HG03460 (cell line): Measurements from ENCODE around the gene SIM2.
"Not testable (repeated sequence)": the region's sequence is repeated elsewhere in the genome, so short reads cannot be mapped to it uniquely, and the experiment has no call there.

ENCODE experiments used
- ATAC-seq: cut with Tn5 transposase; IDR thresholded peaks from one replicate; pipeline ENCODE4 v1.9.1; 2021; ENCODE audit not compliant: unreplicated experiment

The SIM2 gene, protein sequence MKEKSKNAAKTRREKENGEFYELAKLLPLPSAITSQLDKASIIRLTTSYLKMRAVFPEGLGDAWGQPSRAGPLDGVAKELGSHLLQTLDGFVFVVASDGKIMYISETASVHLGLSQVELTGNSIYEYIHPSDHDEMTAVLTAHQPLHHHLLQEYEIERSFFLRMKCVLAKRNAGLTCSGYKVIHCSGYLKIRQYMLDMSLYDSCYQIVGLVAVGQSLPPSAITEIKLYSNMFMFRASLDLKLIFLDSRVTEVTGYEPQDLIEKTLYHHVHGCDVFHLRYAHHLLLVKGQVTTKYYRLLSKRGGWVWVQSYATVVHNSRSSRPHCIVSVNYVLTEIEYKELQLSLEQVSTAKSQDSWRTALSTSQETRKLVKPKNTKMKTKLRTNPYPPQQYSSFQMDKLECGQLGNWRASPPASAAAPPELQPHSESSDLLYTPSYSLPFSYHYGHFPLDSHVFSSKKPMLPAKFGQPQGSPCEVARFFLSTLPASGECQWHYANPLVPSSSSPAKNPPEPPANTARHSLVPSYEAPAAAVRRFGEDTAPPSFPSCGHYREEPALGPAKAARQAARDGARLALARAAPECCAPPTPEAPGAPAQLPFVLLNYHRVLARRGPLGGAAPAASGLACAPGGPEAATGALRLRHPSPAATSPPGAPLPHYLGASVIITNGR

DNA sequence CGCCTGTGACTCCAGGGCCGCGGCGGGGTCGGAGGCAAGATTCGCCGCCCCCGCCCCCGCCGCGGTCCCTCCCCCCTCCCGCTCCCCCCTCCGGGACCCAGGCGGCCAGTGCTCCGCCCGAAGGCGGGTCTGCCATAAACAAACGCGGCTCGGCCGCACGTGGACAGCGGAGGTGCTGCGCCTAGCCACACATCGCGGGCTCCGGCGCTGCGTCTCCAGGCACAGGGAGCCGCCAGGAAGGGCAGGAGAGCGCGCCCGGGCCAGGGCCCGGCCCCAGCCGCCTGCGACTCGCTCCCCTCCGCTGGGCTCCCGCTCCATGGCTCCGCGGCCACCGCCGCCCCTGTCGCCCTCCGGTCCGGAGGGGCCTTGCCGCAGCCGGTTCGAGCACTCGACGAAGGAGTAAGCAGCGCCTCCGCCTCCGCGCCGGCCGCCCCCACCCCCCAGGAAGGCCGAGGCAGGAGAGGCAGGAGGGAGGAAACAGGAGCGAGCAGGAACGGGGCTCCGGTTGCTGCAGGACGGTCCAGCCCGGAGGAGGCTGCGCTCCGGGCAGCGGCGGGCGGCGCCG lies at the start of gene SIM2:
Gene SIM2 (plus strand): TSS at position 135 of the 565 bp plus-strand sequence. CDS start 632 bp downstream, outside the sequence.
- ATAC-seq, result no peak

DNA sequence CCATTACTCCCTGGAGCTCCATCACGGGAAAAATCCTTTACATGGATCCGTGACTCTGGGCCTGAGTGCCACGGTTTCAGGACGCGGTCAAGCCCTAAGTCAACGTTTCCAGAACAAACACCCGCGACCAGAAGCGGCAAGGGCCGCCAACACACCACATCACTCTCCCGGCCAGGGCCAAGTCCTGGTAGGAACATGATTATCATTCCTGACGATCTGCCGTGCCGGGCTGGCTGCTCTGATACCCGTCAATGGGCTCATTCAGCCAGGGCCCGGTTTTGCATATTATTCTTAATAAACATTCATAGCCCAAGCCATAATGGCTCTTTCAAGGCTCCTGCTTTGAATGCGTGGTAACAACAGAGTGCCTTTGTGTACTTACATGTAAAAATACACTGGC lies 44.6 kb upstream of the SIM2 start:
- no peak for ATAC-seq

DNA sequence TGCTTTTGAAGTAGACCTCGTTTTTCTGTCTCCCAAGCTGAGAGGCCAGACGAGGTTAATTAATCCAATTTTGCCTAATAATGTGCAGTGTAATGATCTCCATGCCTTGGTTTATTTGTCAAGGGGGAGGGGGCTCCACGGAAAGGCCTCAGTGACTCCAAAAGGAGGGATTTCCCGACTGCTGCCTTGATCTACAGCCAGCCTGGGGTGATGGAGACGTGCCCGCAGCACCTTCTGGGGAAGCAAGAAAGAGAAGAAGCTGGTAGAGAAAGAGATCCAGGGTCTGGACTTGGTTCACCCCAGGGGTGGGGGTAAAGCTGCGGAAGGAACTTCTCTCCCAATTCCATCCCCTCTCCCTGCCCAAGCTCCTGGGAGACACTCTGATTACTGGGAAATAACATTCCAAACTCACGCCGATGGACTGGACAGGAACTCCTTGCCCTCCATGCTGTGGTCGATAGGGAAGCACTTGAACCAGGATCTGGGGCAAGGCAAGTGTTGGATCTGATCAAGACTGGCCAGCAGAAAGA lies 44.1 kb upstream of the SIM2 start:
- ATAC-seq, result no peak

DNA sequence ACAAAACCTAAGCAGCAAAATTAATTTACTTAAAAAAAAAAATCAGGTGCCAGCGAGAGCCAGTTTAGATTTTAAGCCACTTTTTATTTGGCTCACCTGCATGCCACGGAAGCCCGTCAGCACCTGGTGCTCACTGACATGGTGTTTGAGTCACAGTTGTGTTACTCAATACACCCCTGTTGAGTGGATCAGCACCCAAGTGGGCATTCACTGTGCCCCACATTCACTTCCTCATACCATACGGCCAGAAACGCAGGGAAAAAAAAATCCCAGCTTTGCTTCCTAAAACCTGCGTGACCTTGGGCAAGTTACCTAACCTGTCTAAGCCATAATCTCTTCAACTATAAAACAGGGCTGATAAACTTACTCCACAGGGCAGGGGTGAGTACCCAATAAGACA lies 42.8 kb upstream of the SIM2 start:
- ATAC-seq, result no peak

DNA sequence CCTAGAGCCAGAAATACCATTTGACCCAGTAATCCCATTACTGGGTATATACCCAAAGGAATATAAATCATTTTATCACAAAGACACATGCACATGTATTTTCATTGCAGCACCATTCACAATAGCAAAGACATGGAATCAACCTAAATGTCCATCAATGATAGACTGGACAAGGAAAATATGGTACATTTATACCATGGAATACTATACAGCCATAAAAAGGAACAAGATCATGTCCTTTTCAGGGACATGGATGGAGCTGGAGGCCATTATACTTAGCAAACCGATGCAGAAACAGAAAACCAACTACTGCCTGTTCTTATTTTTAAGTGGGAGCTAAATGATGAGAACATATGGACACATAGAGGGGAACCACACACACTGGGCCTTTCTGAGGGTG lies 41.6 kb upstream of the SIM2 start:
- ATAC-seq, result not testable (repeated sequence)

DNA sequence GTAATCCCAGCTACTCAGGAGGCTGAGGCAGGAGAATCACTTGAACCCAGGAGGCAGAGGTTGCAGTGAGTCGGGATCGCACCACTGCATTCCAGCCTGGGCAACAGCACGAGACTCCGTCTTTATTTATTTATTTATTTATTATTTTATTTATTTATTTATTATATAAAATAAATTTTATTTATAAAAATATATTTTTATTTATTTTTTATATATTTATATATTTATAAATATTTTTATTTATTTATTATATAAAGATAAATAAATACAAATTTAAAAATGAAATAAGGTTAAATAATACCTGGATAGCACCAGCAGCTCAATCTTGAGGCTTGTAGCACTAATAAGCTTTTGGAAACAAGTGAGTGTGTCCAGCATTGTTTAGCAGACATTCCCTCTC lies 40.9 kb upstream of the SIM2 start:
- ATAC-seq, result no peak

DNA sequence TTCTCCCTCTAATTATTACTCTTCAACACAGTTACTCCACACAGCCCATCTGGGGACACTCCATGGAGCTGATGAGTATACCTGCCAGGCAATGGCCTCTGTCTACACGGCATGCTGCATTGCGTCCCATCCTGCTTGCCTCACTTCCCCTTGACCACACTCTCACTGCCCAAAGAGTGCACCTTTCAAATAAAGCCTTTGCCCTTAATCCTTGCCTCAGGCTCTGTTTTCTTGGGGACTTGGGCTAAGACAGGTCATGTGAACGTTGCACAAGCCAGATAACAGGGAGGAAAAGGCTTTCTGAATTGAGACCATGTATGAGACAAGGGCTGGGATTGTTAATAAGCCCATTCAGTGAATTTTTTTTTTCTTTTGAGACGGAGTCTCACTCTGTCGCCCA lies 40.0 kb upstream of the SIM2 start:
- ATAC-seq, result no peak

DNA sequence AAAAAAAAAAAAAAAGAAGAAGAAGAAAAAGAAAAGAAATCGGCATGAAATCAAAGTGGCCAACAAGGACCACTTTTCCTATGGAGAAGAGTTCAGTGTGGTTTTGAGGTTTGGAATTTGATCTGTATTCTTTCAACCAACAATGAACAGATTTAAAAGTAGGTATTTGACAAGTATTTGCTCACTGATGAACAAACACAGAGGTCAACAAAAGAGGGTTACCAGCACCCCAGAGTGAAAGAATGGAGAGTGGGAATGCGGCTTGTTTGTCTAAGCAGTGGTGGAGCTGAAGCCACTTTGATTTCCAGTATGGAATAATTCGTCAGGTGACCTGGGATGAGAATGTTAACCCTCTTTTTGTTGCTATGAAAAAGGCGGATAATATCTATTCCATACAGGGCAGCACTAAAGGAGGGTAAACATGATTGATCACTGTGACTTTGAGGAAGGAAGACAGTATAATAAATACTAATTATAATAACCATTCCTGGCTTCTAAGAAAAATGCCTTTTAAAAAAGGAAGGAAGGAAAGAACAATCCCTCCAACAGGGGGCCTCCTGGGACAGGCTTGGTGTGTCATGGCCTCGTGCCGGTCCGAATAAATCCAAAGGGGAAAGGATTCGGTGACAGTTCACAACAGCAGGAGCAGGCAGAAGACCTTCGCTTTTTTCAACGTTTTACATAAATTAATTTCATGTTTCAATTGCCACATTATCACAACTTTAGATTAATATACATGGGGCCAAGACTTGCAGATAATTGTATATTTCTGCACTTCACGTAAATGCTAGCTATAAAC lies 37.2 kb upstream of the SIM2 start:
- ATAC-seq, result no peak

DNA sequence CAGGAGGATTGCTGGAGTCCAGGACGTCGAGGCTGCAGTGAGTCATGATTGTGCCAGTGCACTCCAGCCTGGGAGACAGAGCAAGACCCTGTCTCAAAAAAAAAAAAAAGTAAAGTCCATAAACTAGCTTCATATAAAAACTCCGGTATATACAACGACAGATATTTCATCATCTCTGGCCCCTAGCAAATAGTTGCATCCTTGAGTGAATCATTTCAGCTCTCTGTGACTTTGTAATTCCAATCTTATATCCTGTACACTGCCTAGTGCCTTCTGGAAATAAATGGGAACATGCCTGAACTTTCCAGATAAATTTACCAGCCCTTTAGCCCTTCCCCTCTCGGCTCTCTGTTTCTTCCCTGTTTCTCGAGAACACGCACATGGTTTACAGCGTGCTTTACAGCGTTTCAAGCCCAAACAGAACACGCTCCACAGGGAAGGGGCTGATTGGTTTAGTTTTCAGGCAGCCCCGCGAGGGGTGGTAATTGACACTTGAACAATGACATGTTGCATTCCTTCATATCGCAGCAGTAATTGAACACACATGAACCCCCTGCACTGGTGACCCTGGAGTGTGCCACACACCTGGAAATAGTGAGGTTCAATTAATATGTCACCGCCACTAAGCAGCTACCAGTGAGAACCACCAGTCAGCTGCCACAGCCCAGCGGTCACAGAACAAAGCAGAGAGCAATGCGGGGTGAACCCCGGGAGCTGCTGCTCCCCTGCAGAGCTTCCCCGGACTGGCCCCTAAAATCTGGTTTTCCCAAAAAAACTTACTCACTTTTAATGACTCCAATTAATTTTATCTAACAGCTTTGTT lies 35.7 kb upstream of the SIM2 start:
- no peak for ATAC-seq

DNA sequence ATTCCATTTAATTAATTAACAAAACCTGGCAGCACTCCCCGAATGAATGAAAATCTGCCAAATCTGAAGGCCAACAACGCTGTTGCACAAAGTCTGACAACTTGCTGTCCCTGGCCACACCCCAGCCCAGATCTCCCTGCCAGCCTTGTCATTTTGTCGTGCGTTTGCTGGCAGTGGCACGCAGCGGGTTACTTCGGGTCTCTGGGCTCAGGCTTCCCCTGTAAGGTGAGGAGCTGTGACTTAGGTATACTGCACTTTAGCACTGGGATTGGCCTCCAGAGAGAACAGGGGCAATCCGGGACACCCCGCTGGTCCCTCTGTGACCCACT lies 34.3 kb upstream of the SIM2 start:
- ATAC-seq, result no peak

DNA sequence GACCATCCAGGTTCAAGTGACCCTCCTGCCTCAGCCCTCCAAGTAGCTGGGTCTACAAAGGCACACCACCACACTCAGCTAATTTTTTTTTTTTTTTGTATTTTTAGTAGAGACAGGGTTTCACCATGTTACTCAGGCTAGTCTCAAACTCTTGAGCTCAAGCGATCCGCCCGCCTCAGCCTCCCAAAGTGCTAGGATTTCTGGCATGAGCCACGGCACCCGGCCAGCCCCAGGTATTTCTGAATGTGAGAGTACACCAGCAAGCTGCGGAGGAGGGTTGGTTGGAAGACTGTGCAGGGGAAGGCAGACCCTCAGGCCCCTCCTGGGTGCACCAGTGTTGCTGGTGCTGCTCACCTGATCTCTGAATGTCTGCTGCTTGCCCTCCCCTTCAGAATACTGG lies 33.1 kb upstream of the SIM2 start:
- ATAC-seq, result no peak

DNA sequence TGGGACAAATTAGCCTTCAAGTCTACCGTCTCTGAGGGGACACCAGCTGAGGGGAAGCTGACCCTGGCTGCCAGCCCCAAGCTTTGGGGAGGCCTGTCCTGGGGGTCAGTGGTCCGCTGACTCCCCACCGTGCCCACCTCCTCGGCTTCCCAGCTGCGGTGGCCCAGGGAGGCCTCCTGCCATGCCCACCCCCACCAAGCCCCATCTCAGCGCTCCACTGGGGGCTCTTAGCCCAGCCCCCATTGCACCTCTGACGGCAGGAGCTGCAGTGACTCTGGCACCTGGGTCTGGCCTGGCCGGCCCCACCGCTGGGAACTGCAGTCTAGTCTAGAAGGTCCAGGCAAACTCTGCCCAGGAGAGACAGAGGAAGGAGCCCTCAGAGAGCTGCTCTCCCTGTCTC lies 30.2 kb upstream of the SIM2 start:
- no peak for ATAC-seq

DNA sequence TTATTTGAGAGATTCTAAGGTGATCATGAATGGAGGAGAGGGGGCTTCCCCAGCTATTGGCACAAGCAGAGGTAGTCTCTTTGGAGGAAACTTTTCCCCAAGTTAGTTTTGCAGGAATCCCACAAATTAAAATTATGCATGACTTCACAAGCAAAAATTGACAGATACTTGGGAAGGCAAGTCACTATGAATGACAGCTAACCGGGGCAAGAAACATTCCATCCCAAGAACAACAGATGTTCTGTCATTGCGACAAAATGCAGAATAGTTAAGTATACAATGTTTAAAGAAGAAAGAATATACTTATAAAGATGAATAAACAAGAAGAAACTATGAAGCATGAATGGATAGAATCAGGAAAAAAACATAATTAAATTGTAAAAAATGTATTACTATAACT lies 27.1 kb upstream of the SIM2 start:
- ATAC-seq, result no peak

DNA sequence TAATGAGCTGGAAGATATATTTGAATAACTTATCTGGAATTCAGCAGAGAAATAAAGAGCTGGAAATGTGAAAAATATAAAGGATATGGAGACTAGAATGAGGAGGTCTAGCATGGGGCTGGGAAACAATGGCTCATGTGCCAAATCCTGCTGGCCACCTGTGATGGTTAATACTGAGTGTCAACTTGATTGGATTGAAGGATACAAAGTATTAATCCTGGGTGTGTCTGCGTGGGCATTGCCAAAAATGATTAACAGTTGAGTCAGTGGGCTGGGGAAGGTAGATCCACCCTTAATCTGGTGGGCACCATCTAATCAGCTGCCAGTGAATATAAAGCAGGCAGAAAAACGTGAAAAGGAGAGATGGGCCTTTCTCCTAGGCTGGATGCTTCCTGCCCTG lies 26.6 kb upstream of the SIM2 start:
- ATAC-seq, result not testable (repeated sequence)

DNA sequence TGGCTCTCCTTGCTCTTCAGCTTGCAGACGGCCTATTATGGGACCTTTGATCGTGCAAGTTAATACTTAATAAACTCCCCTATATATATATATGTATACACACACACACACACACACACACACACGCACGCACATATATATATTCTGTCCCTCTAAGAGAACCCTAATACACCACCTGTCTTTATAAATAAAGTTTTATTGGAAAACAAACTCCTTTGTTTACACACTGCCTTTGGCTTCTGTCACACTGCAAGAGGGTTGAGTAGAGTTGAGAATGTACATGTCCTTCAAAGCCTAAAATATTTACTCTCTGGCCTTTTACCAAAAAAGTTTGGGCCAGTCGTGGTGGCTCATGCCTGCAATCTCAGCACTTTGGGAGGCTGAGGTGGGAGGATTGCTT lies 26.2 kb upstream of the SIM2 start:
- ATAC-seq, result no peak

DNA sequence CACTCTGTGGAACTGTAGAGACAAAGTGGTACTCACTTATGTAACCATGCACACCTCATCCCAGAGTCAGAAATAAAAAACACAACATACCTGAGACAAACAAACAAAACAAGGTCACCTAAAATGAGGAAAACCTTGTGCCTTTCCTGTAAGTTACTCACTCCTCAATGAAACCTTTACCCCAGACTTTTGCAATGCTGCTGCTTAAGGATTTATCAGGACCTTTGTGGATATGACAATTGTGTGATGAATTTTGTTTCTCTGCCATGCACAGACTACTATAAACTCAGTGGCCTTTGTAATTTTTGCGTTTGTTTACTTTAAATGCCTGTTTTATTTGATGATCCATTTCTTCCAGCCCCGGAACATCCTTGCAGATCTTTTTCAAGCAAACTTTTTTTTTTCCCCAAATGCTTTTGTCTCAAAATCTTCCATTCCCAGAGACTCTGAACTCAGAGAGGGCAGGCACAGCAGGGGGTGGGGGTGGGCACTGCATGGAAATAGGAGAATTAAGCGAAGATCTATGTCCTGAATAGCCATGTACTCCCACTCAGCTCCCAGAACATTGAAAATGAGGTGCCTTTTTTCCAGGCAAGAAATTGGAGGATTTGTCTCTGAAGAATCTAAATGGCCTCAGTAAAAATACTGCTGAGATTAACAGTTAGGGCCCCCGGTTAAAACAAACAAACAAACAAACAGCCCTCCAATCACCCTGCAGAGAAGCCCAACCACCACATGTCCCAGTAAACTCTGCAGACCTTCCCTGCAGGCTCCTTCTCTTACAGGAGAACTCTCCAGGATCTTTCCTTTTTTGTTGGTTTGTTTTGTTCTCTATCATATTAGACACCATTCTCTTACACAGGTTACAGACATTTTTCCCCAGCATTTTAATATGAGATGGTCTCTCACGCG lies 22.6 kb upstream of the SIM2 start:
- ATAC-seq, result no peak

DNA sequence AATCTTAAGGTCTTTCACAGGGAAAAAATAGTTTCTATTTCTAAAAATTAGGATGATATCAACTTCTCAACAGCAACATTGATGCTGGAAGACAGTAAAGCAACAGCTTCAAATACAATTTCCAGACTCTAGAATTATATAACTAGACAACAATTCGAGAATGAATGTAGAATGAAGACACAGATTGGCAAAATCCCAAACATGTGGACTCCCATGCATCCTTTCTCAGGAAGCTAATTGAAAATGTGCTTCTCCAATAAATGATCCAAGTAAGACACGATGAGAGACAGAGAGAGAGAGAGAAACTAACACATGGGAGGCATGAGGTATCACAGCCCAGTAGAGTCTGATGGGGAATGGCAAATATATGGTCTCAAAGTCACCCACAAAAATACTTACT lies 21.5 kb upstream of the SIM2 start:
- no peak for ATAC-seq

DNA sequence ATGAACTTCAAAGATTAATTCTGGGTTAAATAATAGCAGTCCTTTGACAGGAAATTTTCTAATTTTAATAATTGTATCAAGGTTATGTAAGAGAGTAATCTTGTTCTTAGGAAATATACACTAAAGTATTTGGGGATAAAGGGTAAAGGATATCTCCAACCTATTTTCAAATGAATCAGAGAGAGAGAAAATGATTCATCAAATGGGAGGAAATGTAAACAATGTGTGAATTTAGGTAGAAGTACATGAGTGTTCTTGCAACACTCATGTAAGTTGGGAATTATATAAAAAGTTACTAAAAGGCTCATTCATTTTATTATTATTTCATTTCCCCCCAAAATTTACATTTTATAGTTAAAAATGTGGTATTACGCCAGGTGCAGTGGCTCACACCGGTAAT lies 20.4 kb upstream of the SIM2 start:
- ATAC-seq, result no peak

DNA sequence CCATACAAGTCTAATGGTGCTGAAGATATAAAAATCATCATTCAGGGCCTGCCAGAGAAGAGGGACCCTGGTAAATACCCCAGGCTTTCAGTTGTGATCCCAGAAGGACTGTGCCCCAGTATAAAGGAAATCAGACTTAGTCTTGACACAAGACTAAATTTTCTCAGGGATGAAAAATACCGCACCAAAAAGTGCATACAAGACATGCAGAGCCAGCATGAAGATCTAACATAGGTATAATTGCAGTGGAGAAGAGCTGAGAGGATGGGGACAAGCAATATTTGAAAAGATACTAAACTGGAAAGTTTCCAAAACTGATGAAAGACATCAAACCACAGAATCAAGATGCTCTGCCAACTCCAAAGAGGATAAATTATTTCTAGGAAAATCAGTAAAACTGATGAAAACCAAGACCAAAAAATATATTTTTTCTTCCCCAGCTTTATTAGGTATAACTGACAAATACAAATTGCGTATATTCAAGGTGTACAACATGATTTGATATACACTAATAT lies 17.7 kb upstream of the SIM2 start:
- ATAC-seq, result no peak
